ENCODE measurements around the gene PPP1R11. TPM values are rescaled to one million over a fixed set of nuclear protein-coding genes. Genes with fewer than 3 reads are reported as not detected.

Gene PPP1R11
- total RNA-seq, 1 experiment from 2014 or later: 59.2 TPM

GRCh38 chr6:30100154-30100553 is 33.2 kb downstream of the PPP1R11 start:
- DNase-seq (ENCODE audit: low read depth, low spot score) (no peak), ATAC-seq (no peak)
- in situ Hi-C loops (cut with HindIII; ENCODE audit: low pct_unique_long_range_greater_than_20kb, low sequenced_read_pairs) (no loop called here), intact Hi-C loops (cut with micrococcal nuclease; ENCODE audit: unreplicated experiment) (no loop called here)
- no peak overlapping the region for H3K27ac ChIP-seq (ENCODE audit: low read length)
- peaks cover 16% of the 10 kb centered on the region for H3K4me1 ChIP-seq (ENCODE audit: control insufficient read depth, insufficient read depth, low read length)
- TF ChIP-seq TCF7L2 (IDR thresholded peaks at IDR 0.05; ENCODE audit: low read depth, low read length) (no peak), POLR2AphosphoS5 (IDR thresholded peaks at IDR 0.05; ENCODE audit: low read depth, low read length) (no peak), SIN3A (IDR thresholded peaks at IDR 0.05; ENCODE audit: borderline replicate concordance, insufficient read depth, low read depth, low read length) (no peak), CTCF (IDR thresholded peaks at IDR 0.05) (no peak), REST (IDR thresholded peaks at IDR 0.05; ENCODE audit: insufficient read depth in 1 of 2, low read depth in 2 of 2, low read length in 1 of 2) (no peak)
- H3K9me3 ChIP-seq (ENCODE audit: control insufficient read depth, insufficient read depth, low read depth, low read length): no peaks in the 10 kb centered on the region
- CTCF ChIA-PET: no interaction called here
- POLR2A ChIA-PET: no interaction called here
- peak overlapping the region in 1 of 2 experiments; percentile 78; a peak in 1 of 4 replicates for H3K4me3 ChIP-seq (ENCODE audit: low read depth in 2 of 2, low read length in 2 of 2)
- H3K27me3 ChIP-seq (ENCODE audit: control insufficient read depth, insufficient read depth, low read length): peaks cover 7% of the 10 kb centered on the region
- no TSS peak for BruUV-seq (replicated peaks)
- H3K36me3 ChIP-seq (ENCODE audit: control insufficient read depth, insufficient read depth, low read length): no peaks in the 10 kb centered on the region

GRCh38 chr6:30100585-30101443 is 33.8 kb downstream of the PPP1R11 start:
- ChIA-PET POLR2A (interaction anchor here (1.0 kb wide), 1 partner anchor 30 kb away, joined by 4 read pairs; no protein-coding TSS in a partner anchor), CTCF (interaction anchor here (1.1 to 1.7 kb wide), 2 partner anchors 27 to 31 kb away, joined by 3 to 15 read pairs; no protein-coding TSS in a partner anchor)
- BruUV-seq (replicated peaks): no TSS peak
- DNase-seq (ENCODE audit: low read depth, low spot score) (no peak), ATAC-seq (peak; percentile 30; the same call in 1 of the 2 replicates)
- Histone ChIP-seq H3K4me3 (ENCODE audit: low read depth in 2 of 2, low read length in 2 of 2) (peak overlapping the region; percentile 42 to 78), H3K9me3 (ENCODE audit: control insufficient read depth, insufficient read depth, low read depth, low read length) (no peaks in the 10 kb centered on the region), H3K36me3 (ENCODE audit: control insufficient read depth, insufficient read depth, low read length) (no peaks in the 10 kb centered on the region), H3K27me3 (ENCODE audit: control insufficient read depth, insufficient read depth, low read length) (peaks cover 7% of the 10 kb centered on the region), H3K27ac (ENCODE audit: low read length) (0 out of 2 replicates have a peak overlapping the region, but pooled peaks have one; percentile 19), H3K4me1 (ENCODE audit: control insufficient read depth, insufficient read depth, low read length) (peaks cover 16% of the 10 kb centered on the region)
- in situ Hi-C loops (cut with HindIII; ENCODE audit: low pct_unique_long_range_greater_than_20kb, low sequenced_read_pairs): no loop called here
- TF ChIP-seq TCF7L2 (IDR thresholded peaks at IDR 0.05; ENCODE audit: low read depth, low read length) (no peak), REST (IDR thresholded peaks at IDR 0.05; ENCODE audit: insufficient read depth in 1 of 2, low read depth in 2 of 2, low read length in 1 of 2) (no peak), SIN3A (IDR thresholded peaks at IDR 0.05; ENCODE audit: borderline replicate concordance, insufficient read depth, low read depth, low read length) (no peak), CTCF (IDR thresholded peaks at IDR 0.05) (no peak), POLR2AphosphoS5 (IDR thresholded peaks at IDR 0.05; ENCODE audit: low read depth, low read length) (no peak)
- intact Hi-C loops (cut with micrococcal nuclease; ENCODE audit: unreplicated experiment): no loop called here
